Right lobe of liver (tissue), 6 donors: ENCODE measurements around the gene CDRT4. TPM values are rescaled to one million over a fixed set of nuclear protein-coding genes. Genes with fewer than 3 reads are reported as not detected.

ENCODE experiments used
- ATAC-seq, 4 donors: fragments of 200-7000 bp; cut with Tn5 transposase; one replicate each; pipeline ENCODE4 v1.9.1; 2020; ENCODE audit warnings: mild to moderate bottlenecking in 4 of 4, moderate library complexity in 4 of 4
- DNase-seq, 3 donors: peaks; one replicate each; pipeline ENCODE4 v3.0.0-alpha.2; 2020
- H3K27ac ChIP-seq, 3 donors: fragments of 200-600 bp; one replicate each; pipeline ENCODE4 v1.8.0; 2022
- H3K27me3 ChIP-seq, 2 donors: fragments of 200-600 bp; one replicate each; pipeline ENCODE4 v1.8.0; 2022
- H3K36me3 ChIP-seq, 4 donors: fragments of 200-600 bp; sonication (generic) in 1 of 4; one replicate each; pipeline versions ENCODE4 v1.5.1 to v1.8.0; 2017 to 2022; ENCODE audit warnings: control low read depth in 1 of 4
- H3K4me1 ChIP-seq, 4 donors: fragments of 200-600 bp; sonication (generic) in 1 of 4; one replicate each; pipeline versions ENCODE4 v1.5.1 to v1.8.0; 2017 to 2022; ENCODE audit warnings: control low read depth in 1 of 4
- H3K4me3 ChIP-seq, 3 donors: fragments of 200-600 bp; one replicate each; pipeline ENCODE4 v1.8.0; 2022
- H3K9me3 ChIP-seq, 4 donors: fragments of 200-600 bp; sonication (generic) in 1 of 4; one replicate each; pipeline versions ENCODE4 v1.5.1 to v1.8.0; 2017 to 2022; ENCODE audit warnings: control low read depth in 1 of 4
- CTCF ChIP-seq, 4 donors: fragments of 200-600 bp in 3 of 4; fragments of 450-650 bp in 1 of 4; IDR thresholded peaks; one replicate each; pipeline versions ENCODE4 v1.5.1 to v1.8.0; 2016 to 2022; ENCODE audit warnings: antibody characterized with exemption in 4 of 4, mild to moderate bottlenecking in 2 of 4
- POLR2A ChIP-seq: fragments of 450-650 bp; IDR thresholded peaks from one replicate; pipeline ENCODE4 v1.6.1; 2017; ENCODE audit warnings: antibody characterized with exemption, mild to moderate bottlenecking
- WGBS: methylation state at CpG from one replicate; pipeline ENCODE4 v1.1.6; 2018; ENCODE audit warnings: low coverage, low lambda C conversion rate; ENCODE audit not compliant: insufficient coverage; ENCODE audit errors: missing lambda C conversion rate; 5-methylcytosine and 5-hydroxymethylcytosine counted together
- intact Hi-C, 2 donors: fragments of 100-400 bp; cut with DNase I; formaldehyde crosslinking; loops; one replicate each; pipeline versions ENCODE4 v1.11.2 to v1.14.1; 2022
- total RNA-seq, 6 experiments: library from RNA; depleted of rRNA in 2 of 6; stranded (reverse); fragments of >200 nt in 2 of 6; fragmentation: NEBNext Ultra II Directional in 3 of 6; extraction: Animal tissue kit (Norgen Biotek cat#: 25700) in 3 of 6; gene quantifications; one replicate each; pipeline versions ENCODE4 v1.1.0 to v1.2.4, GENCODE V29; 2016 to 2023
- donor health status: DM: no; HTN: yes; CAD: no.
- donor health status: DM: no; HTN: no; CAD: no.
- donor health status: DM: no; HTN: no; CAD: no.
- donor health status: DM: no; HTN: yes; CAD: no.
- donor health status: DM: no; HTN: yes; CAD: no.

The CDRT4 gene
- total RNA-seq, 6 experiments from 2014 or later: 0.43 to 3.3 (median 1.3) TPM

DNA sequence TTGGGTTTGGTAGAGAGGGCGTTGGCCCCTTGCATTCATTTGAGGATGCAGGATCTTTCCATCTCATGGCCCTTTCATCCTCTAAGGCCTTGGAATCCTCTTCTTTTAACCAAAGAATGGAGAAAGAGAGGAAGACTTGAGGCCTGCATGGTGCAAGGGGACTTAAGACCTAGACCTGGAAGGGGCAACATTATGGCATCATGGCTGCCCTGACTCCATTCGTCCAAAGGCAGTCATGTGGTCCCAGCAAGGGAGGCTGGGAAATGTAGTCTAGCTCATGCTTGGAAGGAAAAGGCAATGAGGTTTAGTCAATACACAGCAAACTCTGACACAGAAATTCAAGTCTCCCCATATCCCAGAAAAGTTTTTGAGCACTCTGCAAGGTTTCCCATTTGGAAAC is 30.7 kb upstream of the CDRT4 start:
- ATAC-seq: no peak
- no peak for TF ChIP-seq POLR2A
- TF ChIP-seq CTCF (IDR thresholded peaks at IDR 0.05): no peak
- no peak for DNase-seq
- Histone ChIP-seq H3K4me1 (no peaks in the 10 kb centered on the region), H3K27me3 (no peaks in the 10 kb centered on the region), H3K36me3 (no peaks in the 10 kb centered on the region), H3K9me3 (no peaks in the 10 kb centered on the region), H3K27ac (no peak overlapping the region), H3K4me3 (no peak overlapping the region)
- intact Hi-C loops: no loop called here
- WGBS: 83% methylated on average over 2 of the region's 2 CpGs

DNA sequence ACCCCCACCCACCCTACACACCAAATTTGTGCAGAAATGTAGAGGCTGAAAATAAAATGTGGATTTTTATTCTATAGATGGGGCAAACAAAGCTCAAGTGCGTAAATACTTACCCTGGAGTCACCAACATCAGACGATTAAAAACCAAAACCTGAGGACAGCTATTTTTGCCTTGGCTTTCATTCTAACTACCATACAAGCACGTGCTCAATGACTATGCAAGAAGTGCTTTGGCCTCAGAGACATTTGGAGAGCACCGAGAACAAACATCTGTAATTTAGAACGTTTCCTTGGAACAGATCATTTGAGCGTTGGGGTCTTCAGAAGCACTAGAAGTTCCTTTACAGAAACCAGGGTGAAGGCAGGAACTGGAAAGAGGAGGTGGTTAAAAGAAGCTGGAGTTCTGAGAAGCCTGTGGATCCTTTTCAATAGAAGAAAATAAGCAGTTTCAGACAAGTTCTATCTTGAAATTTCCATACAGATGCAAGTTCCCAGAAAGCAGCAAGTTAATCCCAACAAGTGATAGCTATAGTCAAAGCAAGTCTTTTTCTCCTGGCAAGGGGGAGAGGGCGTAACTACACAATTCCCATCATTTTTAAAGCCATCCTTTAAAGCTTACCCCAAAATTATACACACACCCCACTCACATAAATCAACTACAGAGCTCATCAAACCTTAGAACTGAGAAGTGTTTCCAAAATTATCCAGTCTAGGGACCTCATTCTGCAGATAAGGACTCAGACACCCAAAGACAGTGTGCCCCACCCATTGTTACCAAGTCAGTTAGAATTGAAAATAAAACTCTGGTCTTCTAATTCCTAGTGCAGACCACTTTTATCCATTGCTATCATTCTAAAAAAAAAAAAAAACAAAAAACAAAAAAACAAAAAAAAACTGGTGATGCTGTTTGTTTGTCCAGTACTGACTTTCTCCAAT is 29.6 kb upstream of the CDRT4 start:
- TF ChIP-seq CTCF (IDR thresholded peaks at IDR 0.05) (no peak), POLR2A (no peak)
- no peak for ATAC-seq
- Histone ChIP-seq H3K27ac (no peak overlapping the region), H3K4me3 (no peak overlapping the region), H3K27me3 (no peaks in the 10 kb centered on the region), H3K9me3 (no peaks in the 10 kb centered on the region), H3K4me1 (no peaks in the 10 kb centered on the region), H3K36me3 (no peaks in the 10 kb centered on the region)
- intact Hi-C loops: no loop called here
- 85% methylated on average over 7 of the region's 7 CpGs for WGBS
- DNase-seq: no peak

GRCh38 chr17:15494821-15495220 is 27.4 kb upstream of the CDRT4 start:
- ATAC-seq (no peak), DNase-seq (no peak)
- Histone ChIP-seq H3K9me3 (no peaks in the 10 kb centered on the region), H3K36me3 (no peaks in the 10 kb centered on the region), H3K4me3 (no peak overlapping the region), H3K27me3 (no peaks in the 10 kb centered on the region), H3K4me1 (no peaks in the 10 kb centered on the region), H3K27ac (no peak overlapping the region)
- TF ChIP-seq POLR2A (no peak), CTCF (IDR thresholded peaks at IDR 0.05) (no peak)
- intact Hi-C loops: no loop called here

DNA sequence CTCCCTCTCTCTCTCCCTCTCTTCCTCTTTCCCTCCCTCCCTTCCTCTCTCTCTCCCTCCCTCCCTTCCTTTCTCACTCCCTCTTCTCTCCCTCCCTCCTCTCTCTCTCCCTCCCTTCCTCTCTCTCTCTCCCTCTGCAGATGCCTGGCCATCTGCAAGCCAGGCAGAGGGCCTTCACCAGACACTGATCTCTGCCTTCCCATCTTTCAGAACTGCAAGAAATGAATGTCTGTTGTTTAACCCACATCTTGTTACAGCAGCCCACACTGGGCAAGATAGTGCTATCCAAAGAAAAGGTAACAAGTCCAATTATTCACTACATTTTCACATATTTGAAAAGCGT is 26.2 kb upstream of the CDRT4 start:
- no peak for DNase-seq
- H3K27me3 ChIP-seq: no peaks in the 10 kb centered on the region
- H3K36me3 ChIP-seq: no peaks in the 10 kb centered on the region
- 0% methylated on average over 1 of the region's 1 CpG for WGBS
- H3K9me3 ChIP-seq: no peaks in the 10 kb centered on the region
- TF ChIP-seq CTCF (IDR thresholded peaks at IDR 0.05): no peak
- no peak for TF ChIP-seq POLR2A
- intact Hi-C loops: no loop called here
- no peaks in the 10 kb centered on the region for H3K4me1 ChIP-seq
- no peak overlapping the region for H3K4me3 ChIP-seq
- no peak overlapping the region for H3K27ac ChIP-seq
- no peak for ATAC-seq
